Fibroblast of skin of back (primary cell): ENCODE measurements around the gene LRRC8D.

Experiments
- DNase-seq: peaks from one replicate; pipeline ENCODE4 v3.0.0-alpha.2; 2013

The LRRC8D gene

DNA sequence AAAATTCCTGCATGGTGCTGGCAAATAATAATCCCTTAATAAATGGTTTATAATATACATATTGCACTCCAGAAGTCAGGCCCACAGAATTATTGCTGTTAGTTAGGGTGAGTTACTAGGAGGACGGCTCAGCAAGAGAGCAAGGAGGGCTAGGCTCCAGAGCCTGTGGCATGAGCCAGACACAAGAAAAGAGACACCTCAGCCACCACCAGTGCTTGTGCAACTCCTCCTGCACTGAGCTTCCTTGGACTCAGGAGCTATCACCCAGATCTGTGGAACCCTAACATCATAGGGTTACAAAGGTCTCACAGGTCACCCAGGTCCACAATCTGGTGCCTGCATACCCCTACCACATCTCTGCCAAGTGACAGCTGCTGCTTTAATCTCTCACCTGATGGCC is 12.8 kb upstream of the LRRC8D start:
- DNase-seq, result no peak

DNA sequence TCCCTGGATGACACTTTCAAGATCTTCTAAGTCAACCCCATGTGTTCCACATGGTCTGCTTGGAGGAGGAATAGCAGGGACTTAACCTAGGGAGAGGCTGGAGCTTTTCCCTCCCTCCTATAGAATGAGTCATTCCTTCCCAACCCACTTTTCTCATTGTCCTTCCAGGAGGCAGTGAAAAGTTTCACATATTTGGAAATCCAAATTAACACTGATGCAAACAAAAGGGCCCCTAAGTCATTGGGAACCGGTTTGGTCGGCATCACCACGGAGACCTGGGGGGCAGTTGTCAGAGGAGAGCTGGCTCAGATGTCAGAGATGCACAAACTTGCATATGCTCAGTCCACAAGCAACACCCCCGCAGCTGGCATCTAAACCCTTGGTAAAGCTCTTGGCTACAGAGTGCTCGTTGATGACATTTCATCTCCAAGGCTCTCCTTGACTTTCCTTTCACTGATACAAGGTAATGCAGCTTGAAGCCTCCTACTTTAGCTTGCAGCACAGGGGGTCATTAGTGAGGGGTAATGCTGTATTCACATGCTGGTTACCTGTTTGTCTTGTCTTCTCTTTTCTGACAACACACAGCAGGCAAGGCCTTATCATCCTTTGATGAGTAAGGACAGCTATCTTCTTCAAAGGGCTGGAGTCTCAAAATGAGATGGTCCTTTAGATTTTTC is 12.3 kb upstream of the LRRC8D start:
- peak; percentile 59 for DNase-seq

DNA sequence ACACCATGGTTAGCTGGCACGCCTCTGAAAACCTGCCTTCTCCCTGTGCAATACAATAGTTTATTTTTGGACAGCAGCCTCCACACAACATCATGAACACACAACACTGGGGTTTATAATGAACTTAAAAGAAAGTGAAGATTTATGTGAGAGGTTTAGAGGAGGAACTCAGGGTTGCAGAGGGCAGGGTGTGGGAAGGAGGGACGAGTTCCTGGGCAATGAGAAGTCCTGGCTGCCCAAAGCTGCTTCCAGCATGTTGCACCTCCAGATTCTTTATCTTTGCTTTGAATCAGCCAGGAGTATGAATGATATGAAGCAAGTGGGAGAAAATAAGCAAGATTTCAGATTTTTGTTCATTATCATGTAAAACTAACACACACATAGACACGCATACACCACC is 11.3 kb upstream of the LRRC8D start:
- DNase-seq, result no peak

DNA sequence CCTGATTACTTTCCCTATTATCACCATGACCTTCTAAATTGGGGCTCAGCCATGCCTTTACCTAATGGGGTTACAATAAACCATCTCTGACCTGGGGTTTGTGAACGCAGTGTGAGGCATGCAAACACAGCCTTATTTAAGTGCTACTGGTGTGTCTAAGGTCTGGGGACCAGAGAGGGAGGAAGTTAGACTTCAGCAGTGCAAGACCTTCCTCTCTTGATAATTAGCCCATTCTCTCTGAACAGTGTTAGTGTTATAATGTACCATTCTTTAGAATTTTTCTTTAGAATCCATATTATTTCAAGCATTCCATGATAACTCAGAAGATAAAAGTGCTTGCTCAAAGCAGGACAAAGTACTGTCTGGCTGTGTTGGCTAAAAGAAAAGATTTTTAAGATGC is 10.5 kb upstream of the LRRC8D start:
- DNase-seq, result no peak

DNA sequence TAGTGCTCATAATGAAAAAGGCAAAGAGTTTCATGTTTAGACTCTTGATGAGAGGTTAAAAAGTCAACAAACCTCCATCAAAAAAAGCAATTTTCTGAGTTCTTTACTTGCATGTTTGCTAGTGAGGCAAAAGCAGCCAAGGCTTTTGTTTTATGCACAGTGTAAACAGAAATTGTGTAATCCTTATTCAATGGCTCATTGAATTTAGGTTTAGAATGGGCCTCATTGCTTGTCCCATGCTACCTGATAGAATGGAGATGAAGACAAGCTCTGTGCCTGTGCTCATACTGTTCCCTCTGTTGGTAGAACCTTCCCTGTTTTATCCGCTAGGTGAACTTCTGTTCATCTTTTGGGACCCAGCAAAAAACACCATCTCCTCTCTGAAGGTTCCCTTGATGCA is 10.0 kb upstream of the LRRC8D start:
- no peak for DNase-seq

DNA sequence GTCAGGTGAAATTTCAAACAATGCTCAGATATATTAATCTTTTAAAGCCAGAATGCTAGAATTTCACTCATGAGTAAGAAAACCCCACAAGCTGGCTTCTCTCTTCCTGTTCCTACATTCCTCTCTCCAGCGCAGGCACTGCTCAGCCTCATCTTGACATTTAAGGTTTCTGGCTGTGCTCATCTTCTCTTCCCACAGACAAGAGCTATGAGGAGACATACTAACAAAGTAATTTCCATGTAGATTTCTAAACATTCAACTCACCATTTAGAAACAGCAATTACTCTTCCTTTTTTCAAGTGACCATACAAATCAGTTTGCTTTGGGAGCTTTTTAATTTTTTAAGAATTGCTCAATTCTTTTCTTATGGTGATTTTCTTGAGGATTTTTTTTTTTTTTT is 7.8 kb upstream of the LRRC8D start:
- peak; percentile 15 for DNase-seq

DNA sequence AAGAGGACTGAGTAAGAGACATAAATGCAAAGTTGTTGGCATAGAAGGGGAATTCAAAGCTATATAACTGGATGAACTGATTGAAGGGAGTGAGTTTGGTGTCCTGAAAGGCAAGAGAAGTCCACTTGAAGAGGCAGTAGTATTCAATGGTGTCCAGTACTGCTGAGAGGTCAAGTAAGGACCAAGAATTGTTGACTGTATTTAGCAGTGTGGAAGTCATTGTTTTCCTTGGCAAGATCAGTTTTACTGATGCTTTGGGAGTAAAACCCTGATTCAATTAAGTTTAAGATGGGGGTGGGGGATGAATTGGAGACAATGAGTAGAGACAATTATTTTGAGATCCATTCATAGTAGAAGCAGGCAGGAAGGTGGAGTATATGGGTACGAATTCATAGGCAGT is 5.8 kb upstream of the LRRC8D start:
- DNase-seq, result no peak

DNA sequence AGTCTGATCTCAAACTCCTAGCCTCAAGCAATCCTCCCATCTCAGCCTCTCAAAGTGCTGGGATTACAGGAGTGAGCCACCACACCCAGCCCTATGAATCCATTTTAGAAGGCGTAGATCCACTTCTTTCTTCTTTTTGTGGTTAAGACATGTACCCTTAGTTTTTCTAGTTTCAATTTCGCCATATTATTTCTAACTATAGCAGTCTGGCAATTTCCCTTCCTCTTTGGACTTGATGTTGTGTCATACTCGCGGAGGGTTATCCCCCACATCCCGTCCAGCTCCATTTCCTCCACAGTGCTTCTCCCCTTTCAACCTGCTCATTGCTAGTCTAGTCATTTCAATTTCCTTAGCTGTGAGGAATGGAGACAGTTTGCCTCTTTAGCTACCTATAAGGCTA is 5.2 kb upstream of the LRRC8D start:
- DNase-seq, result no peak

DNA sequence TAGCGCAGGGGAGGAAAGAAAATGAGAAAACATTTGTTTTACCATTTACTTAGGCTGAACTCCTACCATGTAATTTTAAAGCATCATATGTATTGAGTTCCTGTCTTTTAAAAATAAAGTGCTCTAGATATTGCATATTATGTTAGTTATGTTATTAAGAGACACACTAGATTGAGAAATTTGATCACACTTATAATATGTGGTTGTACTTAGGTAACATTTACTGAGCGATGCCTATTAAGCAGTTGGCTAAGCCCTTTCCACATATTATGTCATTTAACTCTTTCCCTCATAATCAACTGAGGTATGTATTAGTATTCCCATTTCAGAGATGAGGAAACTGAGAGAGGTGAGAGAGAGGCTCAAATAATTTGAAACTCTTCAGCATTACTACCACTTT is 4.5 kb upstream of the LRRC8D start:
- no peak for DNase-seq

DNA sequence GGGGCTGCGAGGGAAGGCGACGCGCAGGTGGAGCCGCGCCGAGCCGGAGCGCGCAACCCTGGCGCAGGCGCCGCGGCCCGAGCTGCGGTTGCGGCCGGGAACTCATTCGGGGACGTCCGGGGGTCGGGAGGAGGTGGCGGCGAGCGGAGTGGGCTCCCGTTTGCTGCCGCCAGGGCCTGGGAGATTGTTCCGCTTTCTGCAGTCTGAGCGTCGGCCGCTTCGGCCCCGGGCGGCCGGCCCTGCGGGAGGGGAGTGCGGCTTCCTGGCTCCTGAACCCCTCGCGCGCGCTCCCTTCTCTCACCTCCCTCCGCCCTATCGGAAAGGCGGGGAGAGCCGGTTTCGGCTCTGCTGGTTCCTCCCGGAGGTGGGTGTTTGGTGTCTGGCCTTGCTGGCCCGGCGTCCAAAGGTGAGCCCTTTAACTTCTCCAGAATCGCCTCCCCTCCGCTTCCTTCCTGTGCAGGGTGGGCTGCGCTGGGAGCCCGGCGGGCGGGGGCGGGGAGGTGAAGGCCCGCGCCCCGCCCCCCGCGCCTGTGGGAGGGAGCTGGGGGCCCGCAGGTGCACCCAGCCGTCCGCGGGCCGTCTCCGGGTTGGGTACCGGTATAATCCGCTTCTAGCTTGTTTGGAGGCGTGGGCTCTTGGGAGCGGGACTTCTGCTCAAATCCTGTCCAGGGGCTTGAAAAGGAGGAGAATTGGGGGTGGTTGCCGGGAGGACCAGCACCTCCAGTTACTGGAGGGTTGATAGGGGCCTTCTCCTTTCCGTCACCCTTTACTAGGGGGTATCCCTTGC is 683 bp downstream of the LRRC8D start:
- DNase-seq, result peak; percentile 40

DNA sequence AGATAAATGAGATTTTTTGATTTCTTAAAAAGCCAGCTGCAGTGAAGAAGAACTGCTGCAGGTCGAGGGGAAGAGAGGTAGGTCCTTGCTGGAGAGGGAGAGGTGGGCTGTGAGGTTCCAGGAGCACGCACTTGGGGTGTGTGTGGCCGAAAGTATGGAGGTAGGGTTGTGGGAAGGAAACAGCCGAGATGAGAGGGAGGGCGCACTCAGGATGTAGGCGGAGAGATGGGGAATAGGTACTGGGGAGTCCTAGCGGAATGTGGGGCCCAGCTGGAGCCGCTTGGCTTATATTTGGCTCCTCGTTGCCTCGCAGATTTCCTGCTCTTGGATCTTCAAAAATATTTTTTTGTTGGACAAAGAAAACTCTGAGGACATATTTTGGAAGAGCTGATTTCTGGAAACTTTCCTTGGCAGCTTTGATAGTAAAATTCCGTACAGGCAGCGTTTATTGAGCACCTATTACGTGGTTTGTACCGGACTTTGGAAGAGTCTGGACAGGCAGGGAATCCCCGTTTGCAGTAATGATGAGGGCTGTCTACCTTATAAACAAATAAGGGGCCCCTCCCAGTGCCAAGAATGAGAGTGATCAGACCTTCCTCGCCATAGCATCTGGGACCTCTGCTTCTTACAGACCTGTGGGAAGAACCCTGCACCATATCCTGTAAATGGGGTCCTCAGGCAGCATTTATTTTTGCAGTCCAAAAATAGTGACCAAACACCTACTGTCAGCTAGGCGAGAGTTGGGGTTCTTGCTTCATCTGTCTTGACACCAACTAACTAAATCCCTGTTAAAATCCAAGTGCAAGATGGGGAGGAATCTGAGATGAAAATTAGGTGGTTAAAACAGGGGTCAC is 1.5 kb downstream of the LRRC8D start:
- DNase-seq, result no peak

DNA sequence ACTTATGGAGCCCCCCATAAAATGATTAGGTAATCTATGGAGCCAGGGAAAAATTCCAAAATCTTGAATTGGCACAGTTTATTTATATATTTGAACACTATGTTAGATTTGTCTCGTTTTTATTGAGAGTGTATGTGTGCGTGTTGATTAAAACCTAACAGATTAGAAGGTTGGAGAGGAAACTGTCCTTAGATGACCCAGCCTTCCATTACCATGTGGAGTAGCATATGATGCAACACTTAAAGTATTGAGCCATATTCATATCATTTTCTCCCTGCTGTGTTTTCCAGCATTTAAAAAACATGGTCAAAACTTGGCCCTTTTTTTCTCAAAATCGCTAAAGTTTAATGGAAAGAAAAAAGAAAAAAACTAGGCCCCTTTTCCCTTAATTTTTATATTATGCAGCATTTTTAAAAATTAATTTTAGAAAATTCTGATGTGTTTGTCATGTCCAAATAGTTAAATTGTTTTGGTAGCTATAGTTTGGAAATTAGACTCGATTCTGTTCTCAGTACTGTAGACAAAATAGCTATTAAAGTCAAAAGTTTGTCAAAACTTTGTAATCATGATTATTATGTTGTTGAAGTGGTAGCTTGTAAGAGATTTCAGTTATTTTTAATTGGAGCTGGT is 2.3 kb downstream of the LRRC8D start:
- no peak for DNase-seq

DNA sequence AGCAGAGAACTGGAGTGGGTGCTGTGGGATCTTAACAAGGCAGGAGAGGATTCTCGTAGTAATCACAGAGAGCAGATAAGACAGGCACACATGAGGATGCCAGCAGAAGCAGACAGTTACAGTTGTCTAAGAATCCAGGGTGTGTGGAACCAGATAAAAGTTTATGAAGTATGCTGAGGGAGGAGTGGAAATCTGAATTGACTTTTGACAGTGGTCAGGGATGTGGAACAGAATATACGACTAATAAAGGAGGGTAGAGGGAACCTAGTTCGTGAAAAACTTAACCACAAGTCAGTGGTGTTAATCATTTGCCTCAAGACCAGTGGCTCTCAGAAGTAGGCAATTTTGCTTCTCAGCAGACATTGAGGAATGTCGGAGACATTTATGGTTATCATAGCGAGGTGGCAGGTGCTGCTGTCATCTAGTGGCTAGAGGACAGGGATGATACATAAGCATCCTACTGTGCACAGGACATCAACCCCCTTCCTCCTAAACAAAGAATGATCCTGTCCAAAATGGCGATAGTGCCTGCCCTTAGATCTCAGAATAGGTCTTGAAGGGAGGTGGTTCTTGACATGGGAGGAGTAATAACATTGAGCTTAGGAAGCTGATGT is 3.0 kb downstream of the LRRC8D start:
- DNase-seq, result no peak

DNA sequence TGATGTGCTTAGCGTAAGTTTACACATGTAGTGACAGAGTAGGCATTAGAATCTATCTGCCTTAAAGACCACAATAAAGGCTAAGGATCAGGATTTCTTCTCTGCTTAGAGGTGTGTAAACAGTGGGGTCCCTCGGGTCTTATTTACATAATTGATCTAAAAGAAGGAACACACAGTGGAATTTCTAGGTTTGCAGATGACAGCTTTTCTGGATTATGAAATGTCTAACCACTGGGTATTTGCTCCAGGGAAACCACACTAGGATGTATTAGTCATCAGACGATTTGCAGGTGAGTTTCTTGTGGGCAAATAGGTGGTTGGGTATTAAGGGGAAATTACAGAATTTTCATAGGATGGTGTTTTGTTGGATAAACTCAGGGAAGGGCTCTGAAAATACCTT is 5.8 kb downstream of the LRRC8D start:
- no peak for DNase-seq

DNA sequence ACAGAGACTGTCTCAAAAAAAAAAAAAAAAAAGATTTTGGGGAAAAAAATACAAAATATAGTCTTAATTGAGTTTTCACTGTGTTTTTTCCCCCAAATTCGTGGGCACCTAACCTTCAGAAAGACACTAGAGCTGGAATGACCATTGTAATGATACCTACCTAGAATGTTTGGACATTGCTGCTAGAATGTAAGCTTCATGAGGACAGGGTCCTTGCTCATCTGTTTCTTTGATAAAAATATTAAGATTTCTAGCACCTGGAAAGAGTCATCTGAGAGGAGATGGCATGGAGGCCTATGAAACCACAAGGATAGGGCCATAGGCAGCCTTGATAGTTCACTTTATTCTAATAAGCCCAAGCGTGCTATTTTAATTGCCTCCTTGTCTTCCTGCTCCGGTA is 6.5 kb downstream of the LRRC8D start:
- no peak for DNase-seq

DNA sequence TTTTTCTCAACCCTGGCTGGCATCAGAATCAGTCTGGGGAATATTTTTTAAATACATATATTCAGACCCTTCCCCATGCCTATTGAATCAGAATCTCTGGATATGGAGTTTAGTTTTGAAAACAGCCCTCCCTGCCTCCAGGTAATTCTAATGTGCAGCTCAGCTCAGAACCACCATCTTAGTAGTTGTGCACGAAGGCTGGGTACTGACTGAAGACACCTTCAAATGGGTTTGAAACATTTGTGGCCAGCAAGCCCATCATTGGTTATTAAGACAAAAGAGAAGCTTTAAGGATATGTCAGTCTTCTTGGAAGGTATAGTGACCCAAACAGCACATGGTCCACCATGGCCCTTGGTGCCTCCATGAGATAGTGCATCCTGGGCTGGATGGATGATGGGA is 7.1 kb downstream of the LRRC8D start:
- no peak for DNase-seq

DNA sequence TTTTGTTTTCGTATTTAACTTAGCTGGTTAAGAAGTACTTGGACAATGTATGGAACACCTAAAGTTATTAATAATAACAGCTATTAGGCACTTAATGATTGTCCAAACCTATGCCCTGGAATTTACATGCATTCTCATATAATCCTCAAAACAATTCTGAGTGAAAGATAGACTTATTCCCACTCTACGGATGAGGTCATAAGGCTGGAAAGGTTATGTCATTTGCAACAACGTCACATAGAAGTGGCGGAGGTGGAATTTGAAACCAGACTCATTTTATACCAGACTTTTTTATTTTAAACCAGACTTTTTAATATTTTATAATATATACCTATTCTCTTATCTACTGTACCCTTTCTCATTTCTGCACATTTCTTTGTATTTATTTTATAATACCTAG is 8.4 kb downstream of the LRRC8D start:
- no peak for DNase-seq

DNA sequence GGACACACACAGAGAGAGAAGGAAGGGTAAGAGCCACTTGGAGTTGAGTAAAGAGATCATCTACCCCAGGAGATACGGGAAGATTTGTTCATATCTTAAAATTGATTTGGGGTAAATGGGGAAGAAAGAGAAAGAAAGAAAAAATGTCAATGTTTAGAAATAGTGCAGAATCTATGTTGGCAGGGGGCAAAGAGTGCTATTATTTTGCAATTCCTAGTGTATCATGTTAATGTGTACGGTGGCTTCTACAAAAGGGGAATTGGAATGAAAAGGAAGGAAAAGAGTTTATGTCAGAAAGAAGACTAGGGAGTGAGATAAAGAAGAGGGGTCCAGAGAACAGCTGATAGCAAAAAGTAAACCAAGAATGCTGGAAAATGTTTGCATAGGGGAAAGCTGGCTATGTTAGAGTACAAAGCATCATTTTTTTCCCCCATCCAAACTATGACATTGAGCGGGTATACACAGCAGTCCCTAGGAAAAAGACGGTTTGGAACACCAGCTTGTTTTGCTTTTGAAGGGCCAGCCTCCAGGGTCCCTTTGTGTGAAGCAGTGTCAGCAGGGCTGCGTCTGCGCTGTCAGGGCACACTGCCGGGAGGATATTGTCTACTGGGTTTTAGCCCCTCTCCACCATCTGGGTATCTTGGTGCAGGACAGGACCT is 10.8 kb downstream of the LRRC8D start:
- no peak for DNase-seq

DNA sequence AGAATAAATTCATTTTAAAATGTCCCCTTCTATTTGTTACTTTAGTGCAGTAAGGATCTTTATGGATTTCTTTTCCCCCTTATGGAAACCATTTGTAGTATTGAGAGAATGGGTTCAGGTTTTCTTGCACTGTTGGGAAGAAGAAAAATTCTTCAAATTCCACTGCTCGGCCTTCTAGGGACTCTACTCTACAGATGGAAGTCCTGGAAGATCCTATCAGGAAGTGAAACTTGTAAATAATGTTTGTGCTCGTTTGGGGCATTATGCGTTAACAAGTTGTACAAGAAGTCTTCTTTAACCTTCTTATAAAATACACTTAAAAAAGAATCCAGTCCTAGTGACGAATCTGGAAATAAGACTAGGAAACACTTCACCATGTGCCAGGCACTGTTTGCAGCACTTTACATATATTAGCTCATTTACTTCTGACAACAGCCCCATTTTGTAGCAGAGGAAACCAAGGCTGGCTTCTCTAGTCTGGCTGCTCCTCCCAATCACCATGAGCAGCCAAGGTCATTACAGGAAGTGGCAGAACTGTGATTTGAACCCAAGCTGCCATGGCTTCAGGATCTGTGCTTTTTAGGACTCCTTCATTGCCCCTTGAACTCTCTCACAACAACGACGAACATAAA is 11.8 kb downstream of the LRRC8D start:
- no peak for DNase-seq

DNA sequence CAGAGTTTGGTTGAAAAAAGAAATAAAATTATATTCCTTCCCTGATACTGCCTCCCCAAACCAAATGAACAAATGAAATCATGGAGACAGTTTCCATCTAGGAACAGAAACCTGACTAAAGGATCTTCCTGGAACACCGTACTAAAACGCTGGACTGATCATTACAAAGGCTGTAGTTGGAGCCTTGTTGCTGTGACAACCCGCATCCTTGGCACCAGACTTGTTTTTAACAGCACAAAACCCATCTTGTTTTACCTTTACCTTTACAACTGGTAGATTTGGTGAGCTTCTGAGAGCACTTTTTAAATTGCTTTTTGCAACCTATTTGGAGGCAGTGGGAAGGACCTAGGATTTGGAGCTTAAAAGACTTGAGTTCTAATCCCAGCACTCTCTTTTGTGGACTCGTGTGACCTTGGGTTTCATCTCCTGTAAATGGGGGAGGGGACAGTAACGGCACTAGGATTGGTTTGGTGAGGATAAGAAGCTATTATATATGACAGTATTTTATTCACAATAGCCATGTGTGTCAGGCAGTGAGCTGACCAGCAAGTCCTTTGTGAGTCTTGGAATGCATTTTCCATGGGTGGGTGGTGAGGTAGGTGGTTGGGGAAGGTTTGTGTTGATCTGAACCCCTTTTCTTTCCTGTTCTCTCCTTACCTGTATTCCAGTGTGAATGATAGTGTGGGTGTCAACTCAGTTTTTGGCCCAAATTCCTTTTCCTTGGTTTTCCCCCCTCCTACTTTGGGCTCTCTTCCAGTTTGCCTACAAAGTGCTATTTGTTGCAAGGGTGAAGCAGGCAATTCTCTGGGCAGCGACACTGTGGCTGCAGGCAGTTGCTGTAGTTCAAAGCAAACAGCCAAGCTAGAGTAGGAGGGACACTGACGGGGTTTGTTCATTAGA is 12.6 kb downstream of the LRRC8D start:
- no peak for DNase-seq
